WERI-Rb-1 (cell line): ENCODE results near the gene SYNPO.

Experiments
- DNase-seq: peaks from one replicate; pipeline ENCODE4 v3.0.0-alpha.2; 2020
- H3K27ac ChIP-seq: fragments of 250-450 bp; sonication (Bioruptor Pico); 2 replicates; pipeline ENCODE4 v1.5.1; 2020; ENCODE audit warnings: mild to moderate bottlenecking, moderate library complexity
- H3K27me3 ChIP-seq: fragments of 250-450 bp; sonication (Bioruptor Pico); 2 replicates; pipeline ENCODE4 v1.5.1; 2021; ENCODE audit warnings: mild to moderate bottlenecking, low read depth, moderate library complexity; ENCODE audit not compliant: insufficient read depth, severe bottlenecking
- H3K36me3 ChIP-seq: fragments of 250-450 bp; sonication (Bioruptor Pico); 2 replicates; pipeline ENCODE4 v1.5.1; 2020; ENCODE audit warnings: mild to moderate bottlenecking, moderate library complexity
- H3K4me3 ChIP-seq: 2 replicates; pipeline ENCODE4 v1.5.1; 2011; ENCODE audit warnings: low read depth, mild to moderate bottlenecking, control low read depth, low read length
- H3K9me3 ChIP-seq: fragments of 250-450 bp; sonication (Bioruptor Pico); 2 replicates; pipeline ENCODE4 v1.5.1; 2021; ENCODE audit warnings: mild to moderate bottlenecking, moderate library complexity; ENCODE audit not compliant: severe bottlenecking
- CTCF ChIP-seq: IDR thresholded peaks from 2 replicates; pipeline ENCODE4 v1.5.1; 2011; ENCODE audit warnings: low read depth, mild to moderate bottlenecking, control low read depth, inconsistent platforms, low read length

Gene SYNPO

GRCh38 chr5:150647275-150648251 is 7.1 kb downstream of the SYNPO start:
- no peaks in the 10 kb centered on the region for H3K9me3 ChIP-seq
- H3K27ac ChIP-seq, result no peak overlapping the region
- TF ChIP-seq CTCF, result peak; percentile 19; the same call in 1 of the 2 replicates
- H3K27me3 ChIP-seq, result no peaks in the 10 kb centered on the region
- no peak overlapping the region for H3K4me3 ChIP-seq
- DNase-seq, result peak; percentile 55
- no peaks in the 10 kb centered on the region for H3K36me3 ChIP-seq

- no peak for DNase-seq
- Histone ChIP-seq H3K27me3 (no peaks in the 10 kb centered on the region), H3K4me3 (no peak overlapping the region), H3K36me3 (no peaks in the 10 kb centered on the region), H3K9me3 (no peaks in the 10 kb centered on the region), H3K27ac (no peak overlapping the region)
- no peak for TF ChIP-seq CTCF
Measured at GRCh38 chr5:150648294-150649107, 8.0 kb downstream of the SYNPO start.

- Histone ChIP-seq H3K4me3 (no peak overlapping the region), H3K9me3 (no peaks in the 10 kb centered on the region), H3K27me3 (no peaks in the 10 kb centered on the region), H3K36me3 (no peaks in the 10 kb centered on the region), H3K27ac (no peak overlapping the region)
- no peak for DNase-seq
- TF ChIP-seq CTCF, result no peak
Measured at GRCh38 chr5:150649108-150650020, 8.9 kb downstream of the SYNPO start.

- Histone ChIP-seq H3K9me3 (no peaks in the 10 kb centered on the region), H3K36me3 (no peaks in the 10 kb centered on the region), H3K27ac (no peak overlapping the region), H3K4me3 (no peak overlapping the region), H3K27me3 (no peaks in the 10 kb centered on the region)
- no peak for TF ChIP-seq CTCF
- no peak for DNase-seq
Measured at GRCh38 chr5:150650021-150651006, 9.9 kb downstream of the SYNPO start.

- no peaks in the 10 kb centered on the region for H3K36me3 ChIP-seq
- DNase-seq, result no peak
- H3K27me3 ChIP-seq, result no peaks in the 10 kb centered on the region
- no peak overlapping the region for H3K27ac ChIP-seq
- TF ChIP-seq CTCF, result no peak
- no peak overlapping the region for H3K4me3 ChIP-seq
- H3K9me3 ChIP-seq, result no peaks in the 10 kb centered on the region
Measured at GRCh38 chr5:150651382-150651781, 10.9 kb downstream of the SYNPO start.
